HG02623 (cell line): ENCODE data around the gene ZYX.
"Not testable (repeated sequence)": the region's sequence is repeated elsewhere in the genome, so short reads cannot be mapped to it uniquely, and the experiment has no call there.

ENCODE experiments used
- ATAC-seq: cut with Tn5 transposase; IDR thresholded peaks from one replicate; pipeline ENCODE4 v1.9.1; 2021; ENCODE audit warnings: moderate library complexity; ENCODE audit not compliant: unreplicated experiment

ZYX gene

GRCh38 chr7:143384661-143385631 lies 3.8 kb downstream of the ZYX start:
- no peak for ATAC-seq

DNA sequence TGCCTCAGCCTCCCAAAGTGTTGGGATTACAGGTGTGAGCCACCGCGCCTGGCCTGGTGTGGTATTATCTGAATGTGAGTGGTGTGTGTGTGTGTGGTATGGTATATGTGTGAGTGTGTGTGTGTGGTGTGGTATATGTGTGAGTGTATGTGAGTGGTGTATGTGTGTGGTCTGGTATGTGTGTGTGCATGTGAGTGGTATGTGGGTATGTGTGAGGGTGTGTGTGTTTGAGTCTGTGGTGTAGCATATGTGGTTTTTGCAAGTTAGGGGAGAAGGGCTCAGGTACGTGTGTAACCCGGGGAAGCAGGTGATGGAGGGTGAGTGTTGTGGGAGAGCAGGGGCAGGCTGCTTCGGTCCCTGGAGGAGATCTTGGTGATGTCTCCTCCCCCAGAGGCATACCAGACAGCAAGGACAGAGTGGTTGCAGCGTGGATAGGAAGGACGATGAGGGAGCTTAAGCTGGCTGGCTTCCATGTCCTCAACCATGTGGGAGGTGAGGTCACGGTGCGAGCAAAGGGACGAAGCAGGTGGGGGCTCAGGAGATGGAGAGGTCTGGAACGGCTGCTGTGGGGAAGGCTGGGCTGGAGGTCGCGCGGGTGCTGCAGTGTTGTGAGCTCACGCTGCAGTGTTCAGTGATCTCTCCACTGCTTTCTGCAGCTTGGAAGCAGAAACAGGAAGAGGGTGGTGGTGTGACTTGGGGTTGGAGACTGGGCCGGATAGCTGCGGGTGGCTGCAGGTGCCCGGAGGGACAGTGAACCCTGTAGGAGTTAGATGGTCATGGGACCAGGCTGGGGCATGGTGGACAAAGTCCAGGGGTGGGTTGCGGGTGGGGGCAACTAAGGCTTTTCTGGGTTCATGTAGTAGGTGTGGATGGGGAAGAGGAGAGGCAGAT lies 5.0 kb downstream of the ZYX start:
- no peak for ATAC-seq

- no peak for ATAC-seq
Measured at GRCh38 chr7:143387156-143387975, 6.2 kb downstream of the ZYX start.

GRCh38 chr7:143388051-143388450 lies 6.9 kb downstream of the ZYX start:
- ATAC-seq, result no peak

DNA sequence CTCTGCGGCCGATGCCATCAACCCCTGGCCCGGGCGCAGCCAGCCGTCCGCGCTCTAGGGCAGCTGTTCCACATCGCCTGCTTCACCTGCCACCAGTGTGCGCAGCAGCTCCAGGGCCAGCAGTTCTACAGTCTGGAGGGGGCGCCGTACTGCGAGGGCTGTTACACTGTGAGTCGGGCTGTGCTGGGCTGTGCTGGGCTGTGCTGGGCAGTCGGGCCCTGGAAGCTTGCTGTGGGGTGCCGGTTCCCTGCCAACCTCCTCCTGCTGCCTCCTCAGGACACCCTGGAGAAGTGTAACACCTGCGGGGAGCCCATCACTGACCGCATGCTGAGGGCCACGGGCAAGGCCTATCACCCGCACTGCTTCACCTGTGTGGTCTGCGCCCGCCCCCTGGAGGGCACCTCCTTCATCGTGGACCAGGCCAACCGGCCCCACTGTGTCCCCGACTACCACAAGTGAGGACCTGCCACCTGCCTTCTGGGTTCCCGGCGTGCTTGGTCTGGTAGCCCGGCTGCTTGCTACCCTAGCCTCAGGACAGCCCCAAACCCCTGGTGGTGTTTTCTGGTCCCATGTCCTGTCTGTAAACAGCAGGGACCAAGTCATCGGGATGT lies 7.5 kb downstream of the ZYX start:
- no peak for ATAC-seq

- ATAC-seq, result no peak
Measured at GRCh38 chr7:143389316-143390103, 8.4 kb downstream of the ZYX start.

DNA sequence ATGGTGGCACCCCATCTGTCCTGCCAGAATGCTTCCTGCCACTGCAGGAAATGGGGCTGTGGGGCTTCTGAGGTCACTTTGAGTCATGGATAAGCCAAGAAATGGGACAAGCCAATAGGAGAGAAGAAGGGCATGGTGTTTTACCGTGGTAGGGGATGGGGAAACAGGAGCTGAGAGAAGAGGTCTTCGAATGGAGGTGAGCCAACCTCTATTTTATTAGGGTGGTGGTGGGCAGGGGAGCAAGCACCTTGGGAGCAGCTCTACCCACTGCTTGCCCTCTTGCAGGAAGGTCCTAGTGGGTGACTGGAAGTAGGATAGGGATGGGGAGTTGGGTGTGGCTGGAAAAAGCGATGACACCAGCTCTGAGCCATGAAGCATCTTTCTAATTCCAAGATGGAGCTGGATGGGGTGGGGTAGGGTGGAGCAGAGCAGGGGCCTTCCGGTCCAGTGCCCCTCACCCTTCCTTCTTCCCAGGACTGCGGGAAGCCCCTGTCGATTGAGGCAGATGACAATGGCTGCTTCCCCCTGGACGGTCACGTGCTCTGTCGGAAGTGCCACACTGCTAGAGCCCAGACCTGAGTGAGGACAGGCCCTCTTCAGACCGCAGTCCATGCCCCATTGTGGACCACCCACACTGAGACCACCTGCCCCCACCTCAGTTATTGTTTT lies 9.1 kb downstream of the ZYX start:
- no peak for ATAC-seq

DNA sequence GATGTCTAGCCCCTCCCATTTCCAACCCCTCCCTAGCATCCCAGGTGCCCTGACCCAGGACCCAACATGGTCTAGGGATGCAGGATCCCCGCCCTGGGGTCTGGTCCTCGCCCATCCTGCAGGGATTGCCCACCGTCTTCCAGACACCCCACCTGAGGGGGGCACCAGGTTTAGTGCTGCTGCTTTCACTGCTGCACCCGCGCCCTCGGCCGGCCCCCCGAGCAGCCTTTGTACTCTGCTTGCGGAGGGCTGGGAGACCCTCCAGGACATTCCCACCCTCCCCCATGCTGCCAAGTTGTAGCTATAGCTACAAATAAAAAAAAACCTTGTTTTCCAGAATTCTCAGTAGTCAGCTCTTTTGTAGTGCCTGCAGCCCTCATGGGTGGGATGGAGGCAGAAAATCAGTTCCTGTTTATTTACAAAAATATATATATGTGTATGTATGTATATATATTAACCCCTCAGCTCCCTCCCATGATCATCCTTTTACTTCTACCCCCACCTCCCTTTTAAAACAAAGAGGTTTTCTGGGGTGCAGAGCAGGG lies 9.7 kb downstream of the ZYX start:
- ATAC-seq, result no peak

- ATAC-seq, result no peak
Measured at GRCh38 chr7:143391462-143392404, 10.6 kb downstream of the ZYX start.

- ATAC-seq, result not testable (repeated sequence)
Measured at GRCh38 chr7:143392427-143392826, 11.3 kb downstream of the ZYX start.

DNA sequence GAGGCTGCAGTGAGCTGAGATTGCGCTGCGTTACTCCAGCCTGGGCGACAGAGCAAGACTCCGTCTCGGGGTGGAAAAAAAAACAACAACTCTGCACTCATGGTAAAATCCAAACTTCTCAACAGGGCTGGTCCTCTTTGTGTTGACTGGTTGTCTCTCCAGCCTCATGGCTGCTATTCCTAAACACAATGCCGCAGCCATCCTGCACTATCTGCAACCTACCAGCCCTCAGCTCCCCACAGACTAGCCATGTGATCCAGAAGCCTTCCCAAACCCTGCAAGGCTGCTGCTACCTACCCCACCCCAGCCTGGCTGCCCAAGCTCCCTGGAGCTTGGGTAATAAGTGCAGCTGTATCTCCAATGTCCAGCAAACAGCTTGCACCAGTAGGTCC lies 11.7 kb downstream of the ZYX start:
- no peak for ATAC-seq

- ATAC-seq, result no peak
Measured at GRCh38 chr7:143393267-143394041, 12.3 kb downstream of the ZYX start.

- no peak for ATAC-seq
Measured at GRCh38 chr7:143394068-143394467, 12.9 kb downstream of the ZYX start.

DNA sequence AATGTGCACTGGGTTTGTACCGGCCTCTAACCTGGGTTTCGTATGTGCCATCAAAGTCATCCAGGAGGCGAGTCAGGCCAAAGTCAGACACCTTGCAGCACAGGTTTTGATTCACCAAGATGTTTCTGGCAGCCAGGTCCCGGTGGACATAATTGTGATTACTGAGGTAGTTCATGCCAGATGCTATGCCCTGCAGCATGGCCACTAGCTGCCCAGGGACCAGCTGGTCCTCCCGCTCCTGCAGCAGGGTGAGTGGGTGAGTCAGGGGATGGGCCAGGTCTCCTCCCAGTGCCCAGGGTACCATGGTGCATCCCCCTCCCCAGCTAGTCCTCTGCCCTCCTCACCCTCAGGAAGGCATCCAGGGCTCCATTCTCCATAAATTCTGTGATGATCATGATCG lies 13.6 kb downstream of the ZYX start:
- no peak for ATAC-seq

DNA sequence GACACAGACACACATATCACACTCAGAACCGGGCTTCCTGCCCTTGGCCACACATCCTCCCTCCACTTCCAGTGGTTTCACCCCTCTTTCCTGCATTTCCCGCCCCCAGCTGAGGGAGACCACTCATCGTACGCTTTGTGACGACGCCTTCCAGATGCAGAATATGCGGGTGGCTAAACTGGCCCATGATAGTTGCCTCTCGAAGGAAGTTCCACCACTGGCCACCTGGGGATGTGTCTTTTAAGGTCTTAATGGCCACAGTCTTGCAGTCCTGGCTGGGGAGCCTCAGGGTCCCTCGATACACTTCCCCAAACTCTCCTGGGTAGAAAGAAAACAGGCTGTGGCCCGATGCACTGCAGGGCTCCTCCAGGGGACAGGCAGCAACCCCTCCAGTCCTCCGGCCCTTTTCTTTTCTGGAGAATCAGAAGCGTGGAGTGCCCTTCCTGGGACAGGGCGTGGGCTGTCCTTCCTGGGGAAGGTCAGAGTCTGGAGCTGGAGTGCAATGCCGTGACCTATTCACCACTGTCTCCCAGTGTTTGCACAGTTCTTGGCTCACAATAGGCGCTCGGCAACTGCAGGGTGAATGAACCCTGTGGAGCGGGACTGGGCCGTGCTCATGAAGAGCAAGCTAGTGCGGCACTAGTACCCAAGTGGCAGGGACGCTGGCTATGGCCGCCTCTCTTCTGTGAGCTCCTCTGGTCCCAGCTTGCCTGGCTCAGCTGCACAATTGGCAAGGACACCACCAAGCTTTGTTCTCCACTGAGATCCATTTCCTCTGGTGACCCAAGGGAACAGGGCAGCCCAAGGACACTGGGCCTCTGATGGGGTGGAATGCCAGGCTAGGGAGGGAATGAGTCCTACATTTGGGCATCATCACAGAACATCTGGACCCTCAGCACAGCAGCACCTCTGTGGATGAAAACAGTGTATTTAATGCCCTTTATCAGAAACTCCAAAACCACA lies 14.3 kb downstream of the ZYX start:
- ATAC-seq, result no peak

DNA sequence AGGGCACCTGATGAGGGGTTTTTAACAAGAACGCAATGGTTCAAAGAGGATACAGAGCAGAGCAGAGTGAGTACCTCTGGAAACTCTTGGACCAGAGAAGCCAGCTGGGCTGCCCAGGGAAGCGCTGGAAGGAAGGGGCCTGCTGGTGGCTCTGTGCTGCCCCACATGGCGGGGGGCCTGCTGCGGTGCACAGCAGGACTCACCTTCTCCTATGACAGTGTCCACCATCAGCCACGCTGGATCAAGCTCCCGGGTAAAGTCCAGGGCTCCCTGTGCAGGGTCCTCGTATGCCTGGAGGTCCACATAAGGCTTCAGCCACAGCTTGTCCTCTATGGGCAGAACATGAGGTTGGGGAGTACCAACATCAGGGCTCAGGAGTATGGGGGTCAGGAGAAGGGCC lies 15.0 kb downstream of the ZYX start:
- ATAC-seq, result no peak
